HepG2 (cell line): Measurements from ENCODE around the gene AKTIP. TPM values are rescaled to one million over a fixed set of nuclear protein-coding genes. Genes with fewer than 3 reads are reported as not detected.

Experiments
- EED ChIP-seq: sonication (generic); formaldehyde crosslinking; IDR thresholded peaks from 2 replicates; pipeline ENCODE4 v1.5.0; 2020; ENCODE audit warnings: mild to moderate bottlenecking, missing genetic modification reagents
- GABPA ChIP-seq, 2 experiments: IDR thresholded peaks; 2 replicates each; pipeline ENCODE4 v1.6.1; 2011 to 2016; ENCODE audit warnings: low read depth in 2 of 2, low read length in 1 of 2, missing biosample characterization in 1 of 2, missing genetic modification characterization in 1 of 2
- GATAD1 ChIP-seq: IDR thresholded peaks from 2 replicates; pipeline ENCODE4 v1.6.1; 2016; ENCODE audit warnings: missing genetic modification reagents, missing compliant biosample characterization
- HOXA9 ChIP-seq: sonication (generic); formaldehyde crosslinking; IDR thresholded peaks from 2 replicates; pipeline ENCODE4 v1.8.1; 2022; ENCODE audit warnings: missing genetic modification reagents, mild to moderate bottlenecking, moderate library complexity, borderline replicate concordance
- MAZ ChIP-seq, 2 experiments: sonication (generic) in 1 of 2; formaldehyde crosslinking in 1 of 2; IDR thresholded peaks; 2 replicates each; pipeline versions ENCODE4 v1.5.0 to v1.6.1; 2012 to 2020; ENCODE audit warnings: low read depth in 2 of 2, mild to moderate bottlenecking in 2 of 2, borderline replicate concordance in 1 of 2, improper control_type of control experiment in 1 of 2, low read length in 1 of 2, missing genetic modification reagents in 1 of 2, moderate library complexity in 1 of 2
- MTF1 ChIP-seq: sonication (generic); formaldehyde crosslinking; IDR thresholded peaks from 2 replicates; pipeline ENCODE4 v1.5.0; 2020; ENCODE audit warnings: missing genetic modification reagents
- MTF2 ChIP-seq: sonication (generic); formaldehyde crosslinking; IDR thresholded peaks from 2 replicates; pipeline ENCODE4 v1.5.0; 2020; ENCODE audit warnings: missing genetic modification reagents, borderline replicate concordance
- NCOA2 ChIP-seq: sonication (generic); formaldehyde crosslinking; IDR thresholded peaks from 2 replicates; pipeline ENCODE4 v1.8.0; 2022; ENCODE audit warnings: inconsistent platforms
- NR2F1 ChIP-seq, 2 experiments: fragments of 450-650 bp in 1 of 2; formaldehyde crosslinking in 1 of 2; IDR thresholded peaks; 2 replicates each; pipeline versions ENCODE4 v1.5.0 to v1.6.1; 2016 to 2020; ENCODE audit warnings: mild to moderate bottlenecking in 1 of 2, missing compliant biosample characterization in 1 of 2, missing genetic modification reagents in 1 of 2, moderate library complexity in 1 of 2
- POLR2A ChIP-seq, 2 experiments: IDR thresholded peaks; 2 replicates each; pipeline ENCODE4 v1.6.1; 2011; ENCODE audit warnings: low read depth in 2 of 2, low read length in 2 of 2, mild to moderate bottlenecking in 1 of 2, moderate library complexity in 1 of 2; ENCODE audit not compliant: insufficient read depth in 1 of 2
- RXRB ChIP-seq: IDR thresholded peaks from 2 replicates; pipeline ENCODE4 v1.6.1; 2016; ENCODE audit warnings: borderline replicate concordance, missing genetic modification reagents, missing compliant biosample characterization
- SP5 ChIP-seq: IDR thresholded peaks from 2 replicates; pipeline ENCODE4 v1.6.1; 2016; ENCODE audit warnings: low read depth, borderline replicate concordance
- THAP11 ChIP-seq: IDR thresholded peaks from 2 replicates; pipeline ENCODE4 v1.6.1; 2016; ENCODE audit warnings: missing biosample characterization, missing genetic modification reagents
- ZNF138 ChIP-seq: sonication (generic); formaldehyde crosslinking; IDR thresholded peaks from 2 replicates; pipeline ENCODE4 v1.5.0; 2020; ENCODE audit warnings: mild to moderate bottlenecking, low read depth, missing genetic modification reagents
- ZNF329 ChIP-seq: sonication (generic); formaldehyde crosslinking; IDR thresholded peaks from 2 replicates; pipeline ENCODE4 v1.9.0; 2021; ENCODE audit warnings: low read depth, mild to moderate bottlenecking, missing genetic modification reagents
- ZNF451 ChIP-seq: sonication (generic); formaldehyde crosslinking; IDR thresholded peaks from 2 replicates; pipeline ENCODE4 v1.5.0; 2020; ENCODE audit warnings: mild to moderate bottlenecking, missing genetic modification reagents
- polyA plus RNA-seq, 8 experiments: library from polyadenylated mRNA; depleted of rRNA in 3 of 8; stranded (reverse) in 7 of 8; unstranded in 1 of 8; fragments of >200 nt; fragmentation: Illumina TruSeq in 4 of 8; extraction: Trizol in 4 of 8; gene quantifications; 2 replicates each; pipeline versions ENCODE4 v1.2.1 to v1.2.3, GENCODE V29; 2011 to 2016; ENCODE audit warnings: low read depth in 4 of 8, missing spikeins in 1 of 8, mixed read lengths in 1 of 8; ENCODE audit not compliant: insufficient read depth in 1 of 8
- total RNA-seq, 5 experiments: library from RNA; depleted of rRNA; stranded (reverse); fragments of >200 nt; fragmentation: Illumina TruSeq; extraction: Trizol; gene quantifications; 2 replicates each; pipeline ENCODE4 v1.2.3, GENCODE V29; 2016; ENCODE audit warnings: low read depth in 1 of 5
- TF ChIP-seq, protein P1 (sequence below): sonication (generic); formaldehyde crosslinking; IDR thresholded peaks from 2 replicates; pipeline ENCODE4 v1.9.0; 2021; ENCODE audit warnings: mild to moderate bottlenecking, missing genetic modification reagents
- TF ChIP-seq, protein P2 (sequence below): IDR thresholded peaks from 2 replicates; pipeline ENCODE4 v1.6.1; 2016
- TF ChIP-seq, protein P3 (sequence below): sonication (generic); formaldehyde crosslinking; IDR thresholded peaks from 2 replicates; pipeline ENCODE4 v1.5.0; 2020; ENCODE audit warnings: missing genetic modification reagents

AKTIP gene
- total and polyA plus RNA-seq, 2 of the 13 experiments (the other 11 are each of a cell fraction or from before 2014, with no cell fraction given) = 28.8 to 49.0 TPM

DNA sequence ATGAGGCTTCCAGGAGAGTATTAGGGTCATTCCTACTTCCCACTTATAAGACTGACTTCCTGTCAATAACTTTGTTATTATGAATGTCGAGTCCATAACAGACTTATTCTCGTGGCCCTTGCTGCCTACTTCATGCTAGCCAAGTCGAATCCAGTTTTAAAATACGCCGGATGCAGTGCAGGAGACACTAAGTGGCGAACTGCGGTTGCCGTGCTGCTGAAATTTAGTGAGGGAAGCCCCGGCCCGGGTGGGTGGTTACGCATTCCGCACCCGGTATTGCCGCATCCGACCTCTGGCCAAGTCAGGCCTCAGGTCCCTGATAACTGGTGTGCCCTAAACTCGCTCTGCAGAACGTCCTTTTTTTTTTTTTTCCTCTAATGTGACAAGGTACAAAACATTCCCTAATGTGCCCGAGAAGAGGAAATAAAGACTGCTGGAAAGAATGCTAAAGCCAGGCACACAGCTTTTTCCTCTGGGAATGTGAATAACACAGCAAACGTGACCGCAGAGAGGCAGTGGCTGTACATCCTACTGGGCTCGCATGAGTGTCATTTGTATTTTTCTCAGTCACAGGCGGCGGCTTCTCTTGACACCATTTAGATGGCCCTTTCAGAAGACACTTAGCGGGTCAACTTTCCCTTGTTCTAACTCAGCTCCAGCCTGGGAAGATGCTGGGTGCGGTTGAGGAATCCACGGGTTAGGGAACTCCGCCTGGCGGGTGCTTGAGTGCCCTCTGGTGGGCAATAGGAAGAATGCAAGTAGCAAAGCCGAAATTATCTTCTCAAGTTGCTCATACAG is 7.1 kb upstream of the AKTIP start (continued):
- peak; percentile 36; the same call in 1 of the 2 replicates for TF ChIP-seq RXRB (CRISPR knock-in tag)
- no peak for TF ChIP-seq MAZ (IDR thresholded peaks at IDR 0.05; ENCODE audit: borderline replicate concordance, low read depth, low read length)
- peak; percentile 29 for TF ChIP-seq MAZ (CRISPR knock-in tag; IDR thresholded peaks at IDR 0.05; ENCODE audit: low read depth)
- TF ChIP-seq THAP11 (CRISPR knock-in tag) = peak; percentile 74
- no peak for TF ChIP-seq MTF2
- no peak for TF ChIP-seq SP5 (CRISPR knock-in tag)
- no peak for TF ChIP-seq EED
- no peak for TF ChIP-seq ZNF329
- TF ChIP-seq ZNF138 = no peak
- no peak for TF ChIP-seq HOXA9
- TF ChIP-seq, protein P1, sequence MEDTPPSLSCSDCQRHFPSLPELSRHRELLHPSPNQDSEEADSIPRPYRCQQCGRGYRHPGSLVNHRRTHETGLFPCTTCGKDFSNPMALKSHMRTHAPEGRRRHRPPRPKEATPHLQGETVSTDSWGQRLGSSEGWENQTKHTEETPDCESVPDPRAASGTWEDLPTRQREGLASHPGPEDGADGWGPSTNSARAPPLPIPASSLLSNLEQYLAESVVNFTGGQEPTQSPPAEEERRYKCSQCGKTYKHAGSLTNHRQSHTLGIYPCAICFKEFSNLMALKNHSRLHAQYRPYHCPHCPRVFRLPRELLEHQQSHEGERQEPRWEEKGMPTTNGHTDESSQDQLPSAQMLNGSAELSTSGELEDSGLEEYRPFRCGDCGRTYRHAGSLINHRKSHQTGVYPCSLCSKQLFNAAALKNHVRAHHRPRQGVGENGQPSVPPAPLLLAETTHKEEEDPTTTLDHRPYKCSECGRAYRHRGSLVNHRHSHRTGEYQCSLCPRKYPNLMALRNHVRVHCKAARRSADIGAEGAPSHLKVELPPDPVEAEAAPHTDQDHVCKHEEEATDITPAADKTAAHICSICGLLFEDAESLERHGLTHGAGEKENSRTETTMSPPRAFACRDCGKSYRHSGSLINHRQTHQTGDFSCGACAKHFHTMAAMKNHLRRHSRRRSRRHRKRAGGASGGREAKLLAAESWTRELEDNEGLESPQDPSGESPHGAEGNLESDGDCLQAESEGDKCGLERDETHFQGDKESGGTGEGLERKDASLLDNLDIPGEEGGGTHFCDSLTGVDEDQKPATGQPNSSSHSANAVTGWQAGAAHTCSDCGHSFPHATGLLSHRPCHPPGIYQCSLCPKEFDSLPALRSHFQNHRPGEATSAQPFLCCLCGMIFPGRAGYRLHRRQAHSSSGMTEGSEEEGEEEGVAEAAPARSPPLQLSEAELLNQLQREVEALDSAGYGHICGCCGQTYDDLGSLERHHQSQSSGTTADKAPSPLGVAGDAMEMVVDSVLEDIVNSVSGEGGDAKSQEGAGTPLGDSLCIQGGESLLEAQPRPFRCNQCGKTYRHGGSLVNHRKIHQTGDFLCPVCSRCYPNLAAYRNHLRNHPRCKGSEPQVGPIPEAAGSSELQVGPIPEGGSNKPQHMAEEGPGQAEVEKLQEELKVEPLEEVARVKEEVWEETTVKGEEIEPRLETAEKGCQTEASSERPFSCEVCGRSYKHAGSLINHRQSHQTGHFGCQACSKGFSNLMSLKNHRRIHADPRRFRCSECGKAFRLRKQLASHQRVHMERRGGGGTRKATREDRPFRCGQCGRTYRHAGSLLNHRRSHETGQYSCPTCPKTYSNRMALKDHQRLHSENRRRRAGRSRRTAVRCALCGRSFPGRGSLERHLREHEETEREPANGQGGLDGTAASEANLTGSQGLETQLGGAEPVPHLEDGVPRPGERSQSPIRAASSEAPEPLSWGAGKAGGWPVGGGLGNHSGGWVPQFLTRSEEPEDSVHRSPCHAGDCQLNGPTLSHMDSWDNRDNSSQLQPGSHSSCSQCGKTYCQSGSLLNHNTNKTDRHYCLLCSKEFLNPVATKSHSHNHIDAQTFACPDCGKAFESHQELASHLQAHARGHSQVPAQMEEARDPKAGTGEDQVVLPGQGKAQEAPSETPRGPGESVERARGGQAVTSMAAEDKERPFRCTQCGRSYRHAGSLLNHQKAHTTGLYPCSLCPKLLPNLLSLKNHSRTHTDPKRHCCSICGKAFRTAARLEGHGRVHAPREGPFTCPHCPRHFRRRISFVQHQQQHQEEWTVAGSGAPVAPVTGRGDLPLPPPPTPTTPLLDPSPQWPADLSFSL (CRISPR knock-in tag) = no peak
- no peak for TF ChIP-seq NCOA2 (CRISPR knock-in tag)
- peak in 1 of 2 experiments; percentile 30; a peak in 1 of 4 replicates for TF ChIP-seq POLR2A (IDR thresholded peaks at IDR 0.05; ENCODE audit: insufficient read depth in 1 of 2, low read depth in 2 of 2, low read length in 2 of 2)
- TF ChIP-seq GABPA (IDR thresholded peaks at IDR 0.05; ENCODE audit: low read depth, low read length) = no peak
- TF ChIP-seq GABPA (CRISPR knock-in tag; IDR thresholded peaks at IDR 0.05; ENCODE audit: low read depth) = no peak
- TF ChIP-seq, protein P2, sequence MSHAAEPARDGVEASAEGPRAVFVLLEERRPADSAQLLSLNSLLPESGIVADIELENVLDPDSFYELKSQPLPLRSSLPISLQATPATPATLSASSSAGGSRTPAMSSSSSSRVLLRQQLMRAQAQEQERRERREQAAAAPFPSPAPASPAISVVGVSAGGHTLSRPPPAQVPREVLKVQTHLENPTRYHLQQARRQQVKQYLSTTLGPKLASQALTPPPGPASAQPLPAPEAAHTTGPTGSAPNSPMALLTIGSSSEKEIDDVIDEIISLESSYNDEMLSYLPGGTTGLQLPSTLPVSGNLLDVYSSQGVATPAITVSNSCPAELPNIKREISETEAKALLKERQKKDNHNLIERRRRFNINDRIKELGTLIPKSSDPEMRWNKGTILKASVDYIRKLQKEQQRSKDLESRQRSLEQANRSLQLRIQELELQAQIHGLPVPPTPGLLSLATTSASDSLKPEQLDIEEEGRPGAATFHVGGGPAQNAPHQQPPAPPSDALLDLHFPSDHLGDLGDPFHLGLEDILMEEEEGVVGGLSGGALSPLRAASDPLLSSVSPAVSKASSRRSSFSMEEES (CRISPR knock-in tag) = no peak; the same call in 1 of the 2 replicates
- 0 out of 2 replicates have a peak, but pooled peaks have one; percentile 27 for TF ChIP-seq GATAD1 (CRISPR knock-in tag)
- TF ChIP-seq, protein P3, sequence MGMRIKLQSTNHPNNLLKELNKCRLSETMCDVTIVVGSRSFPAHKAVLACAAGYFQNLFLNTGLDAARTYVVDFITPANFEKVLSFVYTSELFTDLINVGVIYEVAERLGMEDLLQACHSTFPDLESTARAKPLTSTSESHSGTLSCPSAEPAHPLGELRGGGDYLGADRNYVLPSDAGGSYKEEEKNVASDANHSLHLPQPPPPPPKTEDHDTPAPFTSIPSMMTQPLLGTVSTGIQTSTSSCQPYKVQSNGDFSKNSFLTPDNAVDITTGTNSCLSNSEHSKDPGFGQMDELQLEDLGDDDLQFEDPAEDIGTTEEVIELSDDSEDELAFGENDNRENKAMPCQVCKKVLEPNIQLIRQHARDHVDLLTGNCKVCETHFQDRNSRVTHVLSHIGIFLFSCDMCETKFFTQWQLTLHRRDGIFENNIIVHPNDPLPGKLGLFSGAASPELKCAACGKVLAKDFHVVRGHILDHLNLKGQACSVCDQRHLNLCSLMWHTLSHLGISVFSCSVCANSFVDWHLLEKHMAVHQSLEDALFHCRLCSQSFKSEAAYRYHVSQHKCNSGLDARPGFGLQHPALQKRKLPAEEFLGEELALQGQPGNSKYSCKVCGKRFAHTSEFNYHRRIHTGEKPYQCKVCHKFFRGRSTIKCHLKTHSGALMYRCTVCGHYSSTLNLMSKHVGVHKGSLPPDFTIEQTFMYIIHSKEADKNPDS (CRISPR knock-in tag) = no peak
- TF ChIP-seq MTF1 (CRISPR knock-in tag) = no peak
- TF ChIP-seq ZNF451 (CRISPR knock-in tag) = 0 out of 2 replicates have a peak, but pooled peaks have one; percentile 28
- TF ChIP-seq NR2F1 (CRISPR knock-in tag; IDR thresholded peaks at IDR 0.05) = peak in 1 of 2 experiments; percentile 24; a peak in 2 of 4 replicates
